Measurements from ENCODE around the gene RAE1.

- no peak for TF ChIP-seq CTCF (IDR thresholded peaks at IDR 0.05)
- TF ChIP-seq POLR2AphosphoS5 (IDR thresholded peaks at IDR 0.05) = no peak
- TF ChIP-seq EP300 (IDR thresholded peaks at IDR 0.05) = no peak
Measured at GRCh38 chr20:57412347-57413029, 61.4 kb downstream of the RAE1 start.
